Placental pericyte (primary cell): ENCODE measurements around the gene ETV3L. TPM values are rescaled to one million over a fixed set of nuclear protein-coding genes. Genes with fewer than 3 reads are reported as not detected.

Source experiments
- total RNA-seq: library from RNA; depleted of rRNA; stranded (reverse); fragments of >200 nt; gene quantifications from 2 replicates; pipeline ENCODE4 v1.2.3, GENCODE V29; 2012

The ETV3L gene
- total RNA-seq, result not detected in 2 replicates

GRCh38 chr1:157099633-157100009, at the start of gene ETV3L:
Gene ETV3L, minus strand, starts transcription at chr1:157099808. Its CDS starts 285 bp downstream, at chr1:157099523.

GRCh38 chr1:157138220-157139051, 38.8 kb upstream of the ETV3L start, which contains the start of gene ETV3:
Gene ETV3, minus strand, starts transcription at chr1:157138395. Its CDS starts 2,043 bp downstream, at chr1:157136352.

GRCh38 chr1:157045250-157046218, 54.1 kb downstream of the ETV3L start, which contains the start of gene ARHGEF11:
Gene ARHGEF11, minus strand, starts transcription at chr1:157045742. Its CDS starts 1,412 bp downstream, at chr1:157044330.

Other genes with a start within 250 kb of the ETV3L start
- gene INSRR, start 240.7 kb downstream of the ETV3L start, total RNA-seq, result not detected in 2 replicates
- not detected in 2 replicates for gene NTRK1, start 238.9 kb downstream of the ETV3L start, total RNA-seq
- gene PEAR1, start 206.1 kb downstream of the ETV3L start, total RNA-seq, result 10.1 and 16.2 TPM in 2 replicates
- 0.14 TPM in 1 of 2 replicates, not detected in the other for gene LRRC71, start 179.2 kb downstream of the ETV3L start, total RNA-seq
- gene ARHGEF11, start 54.1 kb downstream of the ETV3L start, total RNA-seq, result 38.1 and 48.1 TPM in 2 replicates
- 14.7 and 22.8 TPM in 2 replicates for gene ETV3, start 38.6 kb upstream of the ETV3L start, total RNA-seq